SK-N-SH (cell line): Measurements from ENCODE around the gene HSPA14.

ENCODE experiments used
- EP300 ChIP-seq, 2 experiments: IDR thresholded peaks; 2 replicates each; pipeline versions ENCODE4 v1.4.0 to v1.6.1; 2012; ENCODE audit warnings: borderline replicate concordance in 1 of 2, low read depth in 1 of 2, low read length in 1 of 2
- GABPA ChIP-seq: IDR thresholded peaks from 2 replicates; pipeline ENCODE4 v1.4.0; 2012; ENCODE audit warnings: low read depth, mild to moderate bottlenecking
- MAX ChIP-seq: IDR thresholded peaks from 2 replicates; pipeline ENCODE4 v1.4.0; 2012; ENCODE audit warnings: low read depth
- MXI1 ChIP-seq: IDR thresholded peaks from 2 replicates; pipeline ENCODE4 v1.6.1; 2012; ENCODE audit warnings: mild to moderate bottlenecking, low read depth, low read length, improper control_type of control experiment
- POLR2AphosphoS5 ChIP-seq: IDR thresholded peaks from 2 replicates; pipeline ENCODE4 v1.6.1; 2012; ENCODE audit warnings: low read depth, low read length
- RFX5 ChIP-seq: IDR thresholded peaks from 2 replicates; pipeline ENCODE4 v1.6.1; 2012; ENCODE audit warnings: mild to moderate bottlenecking, improper control_type of control experiment, low read length
- TF ChIP-seq, protein P1 (sequence below): fragments of 150-350 bp; IDR thresholded peaks from 2 replicates; pipeline ENCODE4 v1.6.1; 2017; ENCODE audit warnings: antibody characterized with exemption, low read length, low read depth, borderline replicate concordance
- TF ChIP-seq, protein P2 (sequence below): fragments of 200-600 bp; sonication (generic); IDR thresholded peaks from 2 replicates; pipeline ENCODE4 v1.6.1; 2017; ENCODE audit warnings: antibody characterized with exemption, mild to moderate bottlenecking, moderate library complexity

- TF ChIP-seq MAX (no peak), GABPA (no peak), POLR2AphosphoS5 (no peak), RFX5 (no peak), MXI1 (no peak), EP300 (IDR thresholded peaks at IDR 0.05; ENCODE audit: borderline replicate concordance in 1 of 2, low read depth in 1 of 2, low read length in 1 of 2) (no peak)
- TF ChIP-seq, protein P1, sequence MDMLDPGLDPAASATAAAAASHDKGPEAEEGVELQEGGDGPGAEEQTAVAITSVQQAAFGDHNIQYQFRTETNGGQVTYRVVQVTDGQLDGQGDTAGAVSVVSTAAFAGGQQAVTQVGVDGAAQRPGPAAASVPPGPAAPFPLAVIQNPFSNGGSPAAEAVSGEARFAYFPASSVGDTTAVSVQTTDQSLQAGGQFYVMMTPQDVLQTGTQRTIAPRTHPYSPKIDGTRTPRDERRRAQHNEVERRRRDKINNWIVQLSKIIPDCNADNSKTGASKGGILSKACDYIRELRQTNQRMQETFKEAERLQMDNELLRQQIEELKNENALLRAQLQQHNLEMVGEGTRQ = no peak
- TF ChIP-seq, protein P2, sequence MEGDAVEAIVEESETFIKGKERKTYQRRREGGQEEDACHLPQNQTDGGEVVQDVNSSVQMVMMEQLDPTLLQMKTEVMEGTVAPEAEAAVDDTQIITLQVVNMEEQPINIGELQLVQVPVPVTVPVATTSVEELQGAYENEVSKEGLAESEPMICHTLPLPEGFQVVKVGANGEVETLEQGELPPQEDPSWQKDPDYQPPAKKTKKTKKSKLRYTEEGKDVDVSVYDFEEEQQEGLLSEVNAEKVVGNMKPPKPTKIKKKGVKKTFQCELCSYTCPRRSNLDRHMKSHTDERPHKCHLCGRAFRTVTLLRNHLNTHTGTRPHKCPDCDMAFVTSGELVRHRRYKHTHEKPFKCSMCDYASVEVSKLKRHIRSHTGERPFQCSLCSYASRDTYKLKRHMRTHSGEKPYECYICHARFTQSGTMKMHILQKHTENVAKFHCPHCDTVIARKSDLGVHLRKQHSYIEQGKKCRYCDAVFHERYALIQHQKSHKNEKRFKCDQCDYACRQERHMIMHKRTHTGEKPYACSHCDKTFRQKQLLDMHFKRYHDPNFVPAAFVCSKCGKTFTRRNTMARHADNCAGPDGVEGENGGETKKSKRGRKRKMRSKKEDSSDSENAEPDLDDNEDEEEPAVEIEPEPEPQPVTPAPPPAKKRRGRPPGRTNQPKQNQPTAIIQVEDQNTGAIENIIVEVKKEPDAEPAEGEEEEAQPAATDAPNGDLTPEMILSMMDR = no peak
Measured at GRCh38 chr10:14820010-14820774, 17.9 kb upstream of the HSPA14 start.
